Panc1 (cell line): Measurements from ENCODE around the gene NPAS3. TPM values are rescaled to one million over a fixed set of nuclear protein-coding genes. Genes with fewer than 3 reads are reported as not detected.

Source experiments
- ATAC-seq: fragments of 200-7000 bp; cut with Tn5 transposase; 2 replicates; pipeline ENCODE4 v1.9.1; 2020; ENCODE audit warnings: mild to moderate bottlenecking, moderate library complexity
- BruUV-seq: library from RNA; stranded (reverse); fragments of 400-500 nt; replicated peaks from 2 replicates; lab custom pipeline; 2021; lab: Mats Ljungman, UMichigan
- CTCF ChIA-PET: fragments of 300-600 bp; sonication (Branson Sonifier 250); formaldehyde crosslinking; loops from one replicate; lab custom pipeline; 2022; ENCODE audit warnings: antibody characterized with exemption; lab: Charles Lee
- POLR2A ChIA-PET: fragments of 300-600 bp; sonication (Branson Sonifier 250); formaldehyde crosslinking; loops from one replicate; lab custom pipeline; 2022; ENCODE audit warnings: antibody characterized with exemption; lab: Charles Lee
- DNase-seq: peaks from one replicate; pipeline ENCODE4 v3.0.0-alpha.2; 2010; ENCODE audit warnings: low read depth, low spot score
- H3K27ac ChIP-seq: 2 replicates; pipeline ENCODE4 v1.5.1; 2011; ENCODE audit warnings: mild to moderate bottlenecking, low read length, inconsistent platforms
- H3K27me3 ChIP-seq: fragments of 200-500 bp; sonication (Bioruptor generic); 2 replicates; pipeline ENCODE4 v1.6.0; 2014; ENCODE audit warnings: low read length, inconsistent platforms; ENCODE audit not compliant: control insufficient read depth, insufficient read depth
- H3K36me3 ChIP-seq: fragments of 200-500 bp; sonication (Bioruptor generic); 2 replicates; pipeline ENCODE4 v1.5.1; 2014; ENCODE audit warnings: inconsistent platforms, mild to moderate bottlenecking, low read length, moderate library complexity; ENCODE audit not compliant: control insufficient read depth, insufficient read depth
- H3K4me1 ChIP-seq: 2 replicates; pipeline ENCODE4 v1.5.1; 2011; ENCODE audit warnings: inconsistent platforms, mild to moderate bottlenecking, low read length, moderate library complexity; ENCODE audit not compliant: control insufficient read depth, insufficient read depth
- H3K4me3 ChIP-seq, 2 experiments: 2 replicates each; pipeline ENCODE4 v1.5.1; 2011 to 2012; ENCODE audit warnings: low read depth in 2 of 2, low read length in 2 of 2, mild to moderate bottlenecking in 2 of 2, inconsistent platforms in 1 of 2, moderate library complexity in 1 of 2
- H3K9me3 ChIP-seq: fragments of 200-500 bp; sonication (Bioruptor generic); 2 replicates; pipeline ENCODE4 v1.5.1; 2014; ENCODE audit warnings: low read depth, mild to moderate bottlenecking, inconsistent platforms, low read length, moderate library complexity; ENCODE audit not compliant: control insufficient read depth, insufficient read depth
- CTCF ChIP-seq: fragments of 450-650 bp; IDR thresholded peaks from 2 replicates; pipeline ENCODE4 v1.5.1; 2017; ENCODE audit warnings: mild to moderate bottlenecking
- POLR2AphosphoS5 ChIP-seq: IDR thresholded peaks from 2 replicates; pipeline ENCODE4 v1.6.1; 2012; ENCODE audit warnings: mild to moderate bottlenecking, low read depth, low read length, moderate library complexity
- REST ChIP-seq, 2 experiments: IDR thresholded peaks; 2 replicates each; pipeline ENCODE4 v1.6.1; 2011 to 2012; ENCODE audit warnings: low read depth in 2 of 2, control low read depth in 1 of 2, low read length in 1 of 2, mild to moderate bottlenecking in 1 of 2, moderate library complexity in 1 of 2; ENCODE audit not compliant: insufficient read depth in 1 of 2
- SIN3A ChIP-seq: IDR thresholded peaks from 2 replicates; pipeline ENCODE4 v1.6.1; 2012; ENCODE audit warnings: low read depth, mild to moderate bottlenecking, low read length, moderate library complexity, borderline replicate concordance; ENCODE audit not compliant: insufficient read depth
- TCF7L2 ChIP-seq: IDR thresholded peaks from 2 replicates; pipeline ENCODE4 v1.6.1; 2011; ENCODE audit warnings: mild to moderate bottlenecking, low read depth, low read length, inconsistent platforms
- in situ Hi-C: cut with HindIII; loops from 2 replicates; pipeline ENCODE4 v1.10.0; 2016; ENCODE audit warnings: low sequenced_read_pairs, low pct_unique_long_range_greater_than_20kb
- intact Hi-C: fragments of 100-400 bp; cut with micrococcal nuclease; formaldehyde crosslinking; loops from one replicate; pipeline ENCODE4 v1.10.0; 2022; ENCODE audit not compliant: unreplicated experiment
- total RNA-seq: library from RNA; stranded (reverse); gene quantifications from one replicate; pipeline ENCODE4 v1.2.1, GENCODE V29; 2021; ENCODE audit not compliant: unreplicated experiment

NPAS3 gene
- total RNA-seq, 1 experiment from 2014 or later, result 0.23 TPM

DNA sequence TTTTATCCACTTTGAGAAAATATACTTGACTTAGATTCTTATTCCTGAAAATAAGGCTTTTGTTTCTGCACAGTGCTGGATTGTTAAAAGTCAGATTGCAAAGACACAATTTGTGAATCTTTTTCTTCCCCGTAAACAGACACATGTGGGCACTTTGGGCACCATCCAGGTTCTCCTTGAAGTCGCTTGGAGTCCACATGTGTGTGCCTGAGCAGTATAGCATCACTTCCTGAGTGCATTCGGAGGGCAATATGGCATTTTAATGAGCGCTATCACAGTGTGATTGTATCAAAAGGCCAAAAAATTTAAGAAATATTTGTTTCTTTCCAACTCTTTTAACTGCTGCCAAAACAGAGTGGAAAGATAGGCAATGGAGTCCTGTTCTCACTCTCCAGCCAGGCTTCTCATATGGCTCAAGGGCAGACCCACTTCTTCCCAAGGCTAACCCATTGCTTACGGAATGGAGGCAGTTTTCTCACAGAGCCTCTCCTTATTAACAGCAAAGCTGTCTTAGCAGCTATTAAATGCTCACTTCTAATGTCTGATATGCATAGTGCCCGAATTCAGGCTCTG lies 615.1 kb downstream of the NPAS3 start:
- no peak for ATAC-seq
- Histone ChIP-seq H3K36me3 (no peaks in the 10 kb centered on the region), H3K4me3 (no peak overlapping the region), H3K27me3 (no peaks in the 10 kb centered on the region), H3K4me1 (no peaks in the 10 kb centered on the region), H3K9me3 (no peaks in the 10 kb centered on the region), H3K27ac (no peak overlapping the region)
- in situ Hi-C loops, result no loop called here
- CTCF ChIA-PET, result no interaction called here
- TF ChIP-seq POLR2AphosphoS5, result no peak
- TF ChIP-seq CTCF, result no peak
- TF ChIP-seq SIN3A, result no peak
- no peak for TF ChIP-seq REST (IDR thresholded peaks at IDR 0.05; ENCODE audit: insufficient read depth in 1 of 2, low read depth in 2 of 2, low read length in 1 of 2)
- TF ChIP-seq TCF7L2, result no peak
- POLR2A ChIA-PET, result no interaction called here
- intact Hi-C loops, result no loop called here
- no peak for DNase-seq
- no TSS peak for BruUV-seq

DNA sequence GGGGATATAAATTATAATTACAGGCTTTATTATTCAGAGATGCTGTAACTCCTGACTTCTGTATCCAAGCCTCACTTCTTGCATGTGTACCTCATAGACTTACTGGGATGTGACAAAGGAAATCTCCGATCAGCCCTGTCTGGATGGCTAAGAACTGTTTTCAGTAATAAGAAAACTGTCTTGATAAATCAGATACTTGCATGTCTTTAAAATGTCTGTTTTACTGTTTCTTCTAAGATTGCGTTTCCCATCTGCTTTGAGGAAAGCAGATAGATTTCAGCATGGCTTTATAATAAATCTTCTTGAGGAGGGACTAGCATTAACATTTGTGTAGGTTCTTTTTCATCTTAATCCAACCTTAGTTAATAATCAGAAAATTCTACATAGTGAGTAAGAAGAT lies 616.3 kb downstream of the NPAS3 start:
- BruUV-seq, result no TSS peak
- no peaks in the 10 kb centered on the region for H3K4me1 ChIP-seq
- no peaks in the 10 kb centered on the region for H3K36me3 ChIP-seq
- H3K9me3 ChIP-seq, result no peaks in the 10 kb centered on the region
- in situ Hi-C loops, result no loop called here
- no peak for ATAC-seq
- H3K4me3 ChIP-seq, result no peak overlapping the region
- no peak for DNase-seq
- no peaks in the 10 kb centered on the region for H3K27me3 ChIP-seq
- TF ChIP-seq REST (IDR thresholded peaks at IDR 0.05; ENCODE audit: insufficient read depth in 1 of 2, low read depth in 2 of 2, low read length in 1 of 2) (no peak), CTCF (no peak), SIN3A (no peak), TCF7L2 (no peak), POLR2AphosphoS5 (no peak)
- ChIA-PET CTCF (no interaction called here), POLR2A (no interaction called here)
- H3K27ac ChIP-seq, result no peak overlapping the region
- intact Hi-C loops, result no loop called here
